ENCODE data around the gene C1QBP. TPM values are rescaled to one million over a fixed set of nuclear protein-coding genes. Genes with fewer than 3 reads are reported as not detected.

The C1QBP gene
- total and polyA plus RNA-seq, 2 of the 8 experiments (the other 6 are each of a cell fraction or from before 2014, with no cell fraction given): 355 to 454 TPM

DNA sequence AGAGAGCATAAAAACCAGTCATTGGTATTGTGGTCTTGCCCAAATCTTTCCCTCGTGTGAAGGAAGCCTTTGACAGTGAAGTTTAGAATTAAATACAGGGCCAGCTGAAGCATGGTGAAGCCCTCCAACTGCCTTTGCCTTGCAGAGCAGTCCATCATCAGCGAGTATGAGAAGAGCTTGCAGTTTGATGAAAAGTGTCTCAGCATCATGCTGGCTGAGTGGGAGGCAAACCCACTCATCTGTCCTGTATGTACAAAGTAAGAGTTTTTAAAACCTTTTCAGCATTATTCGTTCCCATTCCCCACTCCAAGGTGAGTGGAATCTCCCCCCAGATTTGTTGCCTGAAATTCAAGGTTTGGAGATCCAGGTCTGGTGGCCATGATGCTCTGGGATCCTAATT lies 13.1 kb downstream of the C1QBP start:
- ChIA-PET CTCF (ENCODE audit: partially characterized antibody) (interaction anchor here (0.7 to 1.2 kb wide), 2 partner anchors 20 to 864 kb away, joined by 3 to 4 read pairs; no protein-coding TSS in a partner anchor), POLR2A (ENCODE audit: partially characterized antibody) (interaction anchor here (0.6 to 17.4 kb wide), 4 partner anchors 11 to 501 kb away, joined by 3 to 228 read pairs (median 114); partner anchors contain the start of genes C1QBP, NUP88 and RPAIN)
- Histone ChIP-seq H3K9ac (replicated peaks in 1 of 4; ENCODE audit: extremely low read depth in 1 of 4, low read depth in 3 of 4, low read length in 3 of 4) (no peak overlapping the region), H3K4me3 (ENCODE audit: extremely low read depth in 1 of 4, insufficient read depth in 2 of 4, low read depth in 3 of 4, low read length in 4 of 4) (no peak overlapping the region), H3K27me3 (replicated peaks in 1 of 4; ENCODE audit: control insufficient read depth in 3 of 4, extremely low read depth in 1 of 4, insufficient read depth in 3 of 4, low read length in 3 of 4) (no peaks in the 10 kb centered on the region), H4K91ac (replicated peaks; ENCODE audit: insufficient read length, low read length) (no peak overlapping the region), H4K20me1 (replicated peaks in 1 of 2; ENCODE audit: control insufficient read depth in 1 of 2, insufficient read depth in 2 of 2, low read length in 2 of 2) (peaks cover 2 to 3% of the 10 kb centered on the region in 2 experiments), H3K14ac (ENCODE audit: insufficient read length) (no peak overlapping the region), H2BK12ac (ENCODE audit: low read depth, low read length) (no peak overlapping the region), H2BK20ac (ENCODE audit: low read length) (no peak overlapping the region), H2AK5ac (ENCODE audit: low read depth, low read length) (no peak overlapping the region), H2AFZ (ENCODE audit: low read length) (no peak overlapping the region), H3K27ac (ENCODE audit: low read depth, low read length) (no peak overlapping the region), H3K79me1 (ENCODE audit: low read depth, low read length) (peaks cover 6% of the 10 kb centered on the region; the same call in 1 of the 2 replicates), H3K9me3 (ENCODE audit: insufficient read depth in 2 of 2, low read depth in 1 of 2, low read length in 1 of 2) (no peaks in the 10 kb centered on the region), H3K23ac (ENCODE audit: insufficient read length) (no peak overlapping the region), H3K79me2 (ENCODE audit: control insufficient read depth in 1 of 2, insufficient read depth in 2 of 2, low read length in 2 of 2) (peaks cover 6 to 22% of the 10 kb centered on the region in 2 experiments), H3K4me2 (ENCODE audit: insufficient read depth in 1 of 2, low read depth in 2 of 2, low read length in 2 of 2) (no peak overlapping the region), H3K23me2 (ENCODE audit: low read depth, low read length) (peaks cover under 1% of the 10 kb centered on the region; the same call in 1 of the 2 replicates), H4K8ac (ENCODE audit: extremely low read depth, insufficient read depth, low read length) (no peak overlapping the region), H3K18ac (ENCODE audit: extremely low read depth, low read length) (no peak overlapping the region), H3K4me1 (replicated peaks in 1 of 4; ENCODE audit: control insufficient read depth in 3 of 4, insufficient read depth in 4 of 4, low read length in 3 of 4) (peaks cover 0 to 3% (median under 1%) of the 10 kb centered on the region in 4 experiments; a peak in 3 of 7 replicates), H2BK15ac (ENCODE audit: low read length) (no peak overlapping the region), H2BK120ac (replicated peaks; ENCODE audit: low read depth, low read length) (no peak overlapping the region), H4K5ac (ENCODE audit: insufficient read length, low read depth, low read length) (no peak overlapping the region), H2BK5ac (ENCODE audit: low read depth, low read length) (no peak overlapping the region), H3K36me3 (ENCODE audit: control insufficient read depth in 2 of 4, insufficient read depth in 4 of 4, low read length in 3 of 4) (peaks cover 32 to 86% (median 76%) of the 10 kb centered on the region in 4 experiments), H3K4ac (replicated peaks; ENCODE audit: insufficient read length, low read depth, low read length) (no peak overlapping the region), H3K56ac (replicated peaks; ENCODE audit: insufficient read length, low read depth, low read length) (no peak overlapping the region)
- TF ChIP-seq NANOG (IDR thresholded peaks at IDR 0.05; ENCODE audit: insufficient read depth, low read depth, low read length, poor library complexity, severe bottlenecking) (no peak), CBX5 (IDR thresholded peaks at IDR 0.05; ENCODE audit: low read depth, low read length) (no peak), ATF2 (IDR thresholded peaks at IDR 0.05; ENCODE audit: low read length) (no peak), POLR2A (IDR thresholded peaks at IDR 0.05; ENCODE audit: control extremely low read depth in 1 of 2, low read depth in 2 of 2, low read length in 2 of 2) (no peak), HDAC6 (IDR thresholded peaks at IDR 0.05; ENCODE audit: low read depth, low read length) (no peak)
- WGBS, 2 experiments (ENCODE audit: extremely low coverage in 1 of 2, insufficient coverage in 1 of 2, insufficient read length in 1 of 2, insufficient replicate concordance in 2 of 2, low coverage in 1 of 2, low lambda C conversion rate in 2 of 2, missing lambda C conversion rate in 1 of 2): 90% methylated on average over 3 of the region's 3 CpGs; no CpG with 5 or more reads in 1 of the 2 experiments
- DNase-seq (ENCODE audit: low read depth in 1 of 2, low spot score in 2 of 2) (no peak), FAIRE-seq (no peak)

Data from H1 (cell line).